ENCODE results near the gene B4GALT5.

The B4GALT5 gene

DNA sequence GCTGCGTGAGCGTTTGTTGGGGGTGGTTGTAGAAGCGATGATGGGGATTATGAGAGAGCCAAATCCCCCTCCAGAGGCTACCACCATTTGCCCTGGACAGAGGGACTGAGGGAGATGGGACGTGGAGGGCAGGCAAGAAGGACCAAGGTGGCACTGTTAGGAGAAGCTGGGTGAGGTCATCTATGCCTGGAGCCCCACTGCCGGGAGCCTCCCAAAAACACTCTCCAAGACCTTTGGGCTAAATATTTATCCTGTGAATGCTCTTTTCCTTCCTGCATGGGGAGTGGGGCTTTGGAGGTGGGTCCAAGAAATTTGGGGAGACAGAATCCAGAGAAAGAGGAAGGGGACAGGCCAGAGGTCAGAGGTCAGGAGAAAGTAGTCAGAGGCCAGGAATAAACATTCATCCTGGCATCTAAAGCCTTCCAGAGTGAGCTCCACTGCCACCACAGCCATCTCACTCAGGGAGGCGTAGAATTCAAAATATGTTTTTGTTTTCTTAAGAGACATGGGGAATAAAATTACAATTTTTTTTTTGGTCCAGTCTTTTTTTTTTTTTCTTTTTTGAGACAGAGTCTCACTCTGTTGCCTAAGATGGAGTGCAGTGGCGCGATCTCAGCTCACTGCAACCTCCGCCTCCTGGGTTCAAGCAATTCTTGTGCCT is 128.0 kb downstream of the B4GALT5 start:
- no peak overlapping the region for H3K4me3 ChIP-seq (ENCODE audit: low read length)
- TF ChIP-seq, protein P1, sequence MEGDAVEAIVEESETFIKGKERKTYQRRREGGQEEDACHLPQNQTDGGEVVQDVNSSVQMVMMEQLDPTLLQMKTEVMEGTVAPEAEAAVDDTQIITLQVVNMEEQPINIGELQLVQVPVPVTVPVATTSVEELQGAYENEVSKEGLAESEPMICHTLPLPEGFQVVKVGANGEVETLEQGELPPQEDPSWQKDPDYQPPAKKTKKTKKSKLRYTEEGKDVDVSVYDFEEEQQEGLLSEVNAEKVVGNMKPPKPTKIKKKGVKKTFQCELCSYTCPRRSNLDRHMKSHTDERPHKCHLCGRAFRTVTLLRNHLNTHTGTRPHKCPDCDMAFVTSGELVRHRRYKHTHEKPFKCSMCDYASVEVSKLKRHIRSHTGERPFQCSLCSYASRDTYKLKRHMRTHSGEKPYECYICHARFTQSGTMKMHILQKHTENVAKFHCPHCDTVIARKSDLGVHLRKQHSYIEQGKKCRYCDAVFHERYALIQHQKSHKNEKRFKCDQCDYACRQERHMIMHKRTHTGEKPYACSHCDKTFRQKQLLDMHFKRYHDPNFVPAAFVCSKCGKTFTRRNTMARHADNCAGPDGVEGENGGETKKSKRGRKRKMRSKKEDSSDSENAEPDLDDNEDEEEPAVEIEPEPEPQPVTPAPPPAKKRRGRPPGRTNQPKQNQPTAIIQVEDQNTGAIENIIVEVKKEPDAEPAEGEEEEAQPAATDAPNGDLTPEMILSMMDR (IDR thresholded peaks at IDR 0.05; ENCODE audit: insufficient read depth, low read depth, low read length, missing control alignments): no peak
- DNase-seq (ENCODE audit: low read depth): no peak

- no peak overlapping the region for H3K4me3 ChIP-seq (ENCODE audit: low read length)
- TF ChIP-seq, protein P1 (IDR thresholded peaks at IDR 0.05; ENCODE audit: insufficient read depth, low read depth, low read length, missing control alignments): no peak
- DNase-seq (ENCODE audit: low read depth): no peak
These were observed 129.0 kb downstream of the B4GALT5 start for GRCh38 chr20:49584418-49585382.

DNA sequence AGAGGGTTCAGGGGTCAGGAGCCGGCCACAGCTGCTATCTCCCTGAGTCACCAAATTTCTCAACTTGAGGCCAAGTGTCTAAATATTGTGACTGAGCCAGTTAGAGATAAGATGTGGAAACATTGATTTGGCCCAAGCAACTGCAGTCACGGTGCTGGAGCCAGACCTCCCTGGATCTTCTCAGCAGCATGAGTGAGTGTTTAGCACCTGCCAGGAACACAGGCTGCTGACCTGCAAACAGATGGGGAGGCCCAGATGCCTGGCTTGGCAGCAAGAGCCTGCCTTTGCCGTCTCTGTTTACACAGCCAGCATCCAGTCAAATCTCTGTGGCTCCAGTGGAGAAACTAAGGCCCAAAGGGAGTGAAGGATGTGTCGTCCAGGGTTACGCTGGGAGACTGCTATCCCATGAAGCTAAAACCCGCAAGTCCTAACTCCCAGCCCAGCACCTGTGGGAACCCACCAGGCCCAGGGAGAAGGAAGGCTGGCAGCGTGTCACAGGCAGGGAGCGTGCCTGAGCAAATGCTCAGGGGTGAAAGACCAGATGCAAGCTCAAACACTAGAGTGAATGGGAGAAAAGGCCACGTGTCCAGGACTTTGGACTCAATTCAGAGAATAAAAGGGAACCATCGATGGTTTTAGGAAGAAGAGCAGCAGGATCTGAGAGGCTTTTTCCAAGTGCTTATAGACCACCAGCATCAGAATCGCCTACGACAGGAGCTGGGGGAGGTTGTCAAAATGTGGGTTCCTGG is 129.8 kb downstream of the B4GALT5 start:
- TF ChIP-seq, protein P1 (IDR thresholded peaks at IDR 0.05; ENCODE audit: insufficient read depth, low read depth, low read length, missing control alignments): no peak
- H3K4me3 ChIP-seq (ENCODE audit: low read length): no peak overlapping the region
- no peak for DNase-seq (ENCODE audit: low read depth)

DNA sequence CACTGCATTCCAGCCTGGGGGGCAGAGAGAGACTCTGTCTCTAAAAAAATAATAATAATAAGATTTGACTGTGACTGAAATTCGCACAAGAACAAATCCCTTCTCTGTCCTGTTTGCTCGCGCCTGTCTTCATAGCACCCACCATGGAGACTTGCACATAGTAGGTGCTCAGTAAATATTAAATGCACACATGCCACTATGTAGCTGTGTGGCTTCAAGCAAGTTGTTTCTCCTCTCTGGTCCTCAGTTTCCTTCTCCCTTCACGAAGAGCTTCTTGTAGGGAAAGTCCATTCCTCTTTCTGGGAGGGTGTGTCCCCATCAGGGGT is 130.4 kb downstream of the B4GALT5 start:
- no peak overlapping the region for H3K4me3 ChIP-seq (ENCODE audit: low read length)
- TF ChIP-seq, protein P1 (IDR thresholded peaks at IDR 0.05; ENCODE audit: insufficient read depth, low read depth, low read length, missing control alignments): no peak
- DNase-seq (ENCODE audit: low read depth): no peak
